H9 (cell line): ENCODE data around the gene SETDB1. TPM values are rescaled to one million over a fixed set of nuclear protein-coding genes. Genes with fewer than 3 reads are reported as not detected.

Experiments used
- DNase-seq: peaks from one replicate; pipeline ENCODE4 v3.0.0-alpha.2; 2017
- H2AFZ ChIP-seq: one replicate; pipeline ENCODE4 v1.6.1; 2013; ENCODE audit warnings: mild to moderate bottlenecking, low read length, control low read depth, moderate library complexity
- H2AK5ac ChIP-seq: 2 replicates; pipeline ENCODE4 v1.6.1; 2013; ENCODE audit warnings: low read length, control low read depth, mixed read lengths; ENCODE audit not compliant: insufficient read length
- H2BK120ac ChIP-seq: one replicate; pipeline ENCODE4 v1.6.1; 2013; ENCODE audit warnings: low read depth, mild to moderate bottlenecking, low read length, control low read depth, inconsistent platforms; ENCODE audit not compliant: poor library complexity, severe bottlenecking
- H2BK12ac ChIP-seq: 2 replicates; pipeline ENCODE4 v1.6.1; 2013; ENCODE audit warnings: low read length, control low read depth, mixed read lengths, low read depth; ENCODE audit not compliant: insufficient read length
- H2BK15ac ChIP-seq: 2 replicates; pipeline ENCODE4 v1.6.1; 2013; ENCODE audit warnings: low read depth, low read length, control low read depth
- H2BK20ac ChIP-seq: one replicate; pipeline ENCODE4 v1.6.1; 2013; ENCODE audit warnings: low read depth, mild to moderate bottlenecking, low read length, control low read depth, inconsistent platforms; ENCODE audit not compliant: poor library complexity, severe bottlenecking
- H2BK5ac ChIP-seq: 2 replicates; pipeline ENCODE4 v1.6.1; 2013; ENCODE audit warnings: low read length, control low read depth, mixed read lengths; ENCODE audit not compliant: insufficient read length
- H3K14ac ChIP-seq: 2 replicates; pipeline ENCODE4 v1.6.1; 2013; ENCODE audit warnings: low read length, control low read depth; ENCODE audit not compliant: insufficient read depth
- H3K18ac ChIP-seq: 2 replicates; pipeline ENCODE4 v1.6.1; 2013; ENCODE audit warnings: low read depth, mild to moderate bottlenecking, mixed read lengths, low read length, control low read depth; ENCODE audit not compliant: insufficient read length
- H3K23ac ChIP-seq: 2 replicates; pipeline ENCODE4 v1.6.1; 2013; ENCODE audit warnings: low read length, control low read depth, mixed read lengths, low read depth; ENCODE audit not compliant: insufficient read length
- H3K23me2 ChIP-seq: 2 replicates; pipeline ENCODE4 v1.6.1; 2013; ENCODE audit warnings: low read depth, mild to moderate bottlenecking, mixed read lengths, low read length, control low read depth; ENCODE audit not compliant: insufficient read length, poor library complexity, severe bottlenecking
- H3K27ac ChIP-seq: 2 replicates; pipeline ENCODE4 v1.5.1; 2013; ENCODE audit warnings: low read length, control low read depth, mixed read lengths, low read depth; ENCODE audit not compliant: insufficient read length
- H3K27me3 ChIP-seq: 2 replicates; pipeline ENCODE4 v1.6.1; 2013; ENCODE audit warnings: low read length, control low read depth, inconsistent platforms; ENCODE audit not compliant: insufficient read depth
- H3K4ac ChIP-seq: 2 replicates; pipeline ENCODE4 v1.6.1; 2013; ENCODE audit warnings: low read depth, mild to moderate bottlenecking, control low read depth, inconsistent platforms, low read length, moderate library complexity
- H3K4me1 ChIP-seq: 2 replicates; pipeline ENCODE4 v1.6.1; 2013; ENCODE audit warnings: low read length, control low read depth, inconsistent platforms; ENCODE audit not compliant: insufficient read depth
- H3K4me2 ChIP-seq: 2 replicates; pipeline ENCODE4 v1.6.1; 2013; ENCODE audit warnings: low read length, control low read depth, mixed read lengths; ENCODE audit not compliant: insufficient read length, insufficient read depth
- H3K56ac ChIP-seq: 2 replicates; pipeline ENCODE4 v1.6.1; 2013; ENCODE audit warnings: low read depth, mild to moderate bottlenecking, mixed read lengths, low read length, control low read depth; ENCODE audit not compliant: insufficient read length
- H3K79me1 ChIP-seq: 2 replicates; pipeline ENCODE4 v1.6.1; 2013; ENCODE audit warnings: low read depth, mild to moderate bottlenecking, moderate library complexity, low read length, control low read depth, inconsistent platforms; ENCODE audit not compliant: insufficient read depth, poor library complexity, severe bottlenecking
- H3K79me2 ChIP-seq: 2 replicates; pipeline ENCODE4 v1.6.1; 2013; ENCODE audit warnings: low read length, control low read depth, inconsistent platforms; ENCODE audit not compliant: insufficient read depth
- H3K9ac ChIP-seq: 2 replicates; pipeline ENCODE4 v1.6.1; 2013; ENCODE audit warnings: low read length, control low read depth, mixed read lengths; ENCODE audit not compliant: insufficient read length; ENCODE audit errors: extremely low read depth
- H3K9me3 ChIP-seq: one replicate; pipeline ENCODE4 v1.6.1; 2013; ENCODE audit warnings: low read depth, low read length, inconsistent platforms; ENCODE audit not compliant: control insufficient read depth
- H3T11ph ChIP-seq: one replicate; pipeline ENCODE4 v1.6.1; 2013; ENCODE audit warnings: mild to moderate bottlenecking, low read length, control low read depth, inconsistent platforms
- H4K20me1 ChIP-seq: one replicate; pipeline ENCODE4 v1.6.1; 2013; ENCODE audit not compliant: control insufficient read depth, insufficient read length, insufficient read depth
- H4K5ac ChIP-seq: 2 replicates; pipeline ENCODE4 v1.6.1; 2013; ENCODE audit warnings: low read depth, mild to moderate bottlenecking, mixed read lengths, low read length, control low read depth; ENCODE audit not compliant: insufficient read length
- H4K8ac ChIP-seq: replicated peaks from 2 replicates; pipeline ENCODE4 v1.6.1; 2013; ENCODE audit warnings: low read length, control low read depth, mixed read lengths, low read depth; ENCODE audit not compliant: insufficient read length
- H4K91ac ChIP-seq: 2 replicates; pipeline ENCODE4 v1.6.1; 2013; ENCODE audit warnings: low read depth, mild to moderate bottlenecking, moderate library complexity, mixed read lengths, low read length, control low read depth; ENCODE audit not compliant: insufficient read length
- H3K27ac Mint-ChIP-seq, 3 experiments: 2 replicates in 2 of 3; 3 replicates in 1 of 3; pipeline ENCODE4 v1.8.0; 2020 to 2021; ENCODE audit warnings: mixed read lengths in 3 of 3, mild to moderate bottlenecking in 1 of 3, moderate library complexity in 1 of 3
- H3K27me3 Mint-ChIP-seq: 2 replicates; pipeline ENCODE4 v1.8.0; 2021; ENCODE audit warnings: low read depth, mild to moderate bottlenecking, moderate library complexity, mixed read lengths
- H3K36me3 Mint-ChIP-seq, 3 experiments: 2 replicates in 2 of 3; 3 replicates in 1 of 3; pipeline ENCODE4 v1.8.0; 2020 to 2021; ENCODE audit warnings: low read depth in 3 of 3, mixed read lengths in 3 of 3; ENCODE audit not compliant: insufficient read depth in 1 of 3
- H3K4me1 Mint-ChIP-seq, 2 experiments: 2 replicates each; pipeline ENCODE4 v1.8.0; 2020; ENCODE audit warnings: mixed read lengths in 2 of 2
- H3K4me3 Mint-ChIP-seq, 2 experiments: 2 replicates in 1 of 2; 3 replicates in 1 of 2; pipeline ENCODE4 v1.8.0; 2020 to 2021; ENCODE audit warnings: mild to moderate bottlenecking in 2 of 2, mixed read lengths in 2 of 2, moderate library complexity in 1 of 2
- H3K9me3 Mint-ChIP-seq, 2 experiments: 2 replicates in 1 of 2; 3 replicates in 1 of 2; pipeline ENCODE4 v1.8.0; 2020; ENCODE audit warnings: mild to moderate bottlenecking in 2 of 2, mixed read lengths in 2 of 2, moderate library complexity in 1 of 2
- WGBS: extraction: QIAGEN DNeasy Blood & Tissue Kit; methylation state at CpG from one replicate; pipeline ENCODE4 v1.1.7; 2013; ENCODE audit warnings: missing lambda C conversion rate, low lambda C conversion rate, mixed read lengths; ENCODE audit not compliant: insufficient read length; ENCODE audit errors: extremely low coverage; 5-methylcytosine and 5-hydroxymethylcytosine counted together
- total RNA-seq: library from RNA; stranded (reverse); gene quantifications from 2 replicates; pipeline ENCODE4 v1.2.1, GENCODE V29; 2021
- TF ChIP-seq, protein P1 (sequence below): fragments of 200-600 bp; sonication (generic); conservative IDR thresholded peaks from 3 replicates; pipeline ENCODE4 v1.8.0; 2021; ENCODE audit warnings: antibody characterized with exemption, mild to moderate bottlenecking

Gene SETDB1
- total RNA-seq, 1 experiment from 2014 or later, result 62.1 TPM

- Histone ChIP-seq H4K20me1 (no peaks in the 10 kb centered on the region), H4K8ac (no peak overlapping the region), H3K79me1 (no peaks in the 10 kb centered on the region), H3K4ac (no peak overlapping the region), H2AK5ac (no peak overlapping the region), H3K79me2 (no peaks in the 10 kb centered on the region), H3K23me2 (no peaks in the 10 kb centered on the region), H4K5ac (no peak overlapping the region), H3K56ac (no peak overlapping the region), H3K23ac (no peak overlapping the region), H3K9ac (no peak overlapping the region), H2BK120ac (no peak overlapping the region), H3K27ac (no peak overlapping the region), H3K14ac (no peak overlapping the region), H2BK20ac (no peak overlapping the region), H3K9me3 (no peaks in the 10 kb centered on the region), H2BK15ac (no peak overlapping the region), H2BK5ac (no peak overlapping the region), H2AFZ (no peak overlapping the region), H2BK12ac (no peak overlapping the region), H3K18ac (no peak overlapping the region), H3K4me1 (no peaks in the 10 kb centered on the region), H3T11ph (no peak overlapping the region), H4K91ac (no peak overlapping the region), H3K27me3 (no peaks in the 10 kb centered on the region), H3K4me2 (no peak overlapping the region)
- Mint-ChIP-seq H3K9me3 (no peaks in the 10 kb centered on the region), H3K27me3 (no peaks in the 10 kb centered on the region), H3K27ac (no peak overlapping the region), H3K36me3 (peaks cover 42 to 93% (median 79%) of the 10 kb centered on the region in 3 experiments), H3K4me3 (no peak overlapping the region), H3K4me1 (no peaks in the 10 kb centered on the region)
- TF ChIP-seq, protein P1, sequence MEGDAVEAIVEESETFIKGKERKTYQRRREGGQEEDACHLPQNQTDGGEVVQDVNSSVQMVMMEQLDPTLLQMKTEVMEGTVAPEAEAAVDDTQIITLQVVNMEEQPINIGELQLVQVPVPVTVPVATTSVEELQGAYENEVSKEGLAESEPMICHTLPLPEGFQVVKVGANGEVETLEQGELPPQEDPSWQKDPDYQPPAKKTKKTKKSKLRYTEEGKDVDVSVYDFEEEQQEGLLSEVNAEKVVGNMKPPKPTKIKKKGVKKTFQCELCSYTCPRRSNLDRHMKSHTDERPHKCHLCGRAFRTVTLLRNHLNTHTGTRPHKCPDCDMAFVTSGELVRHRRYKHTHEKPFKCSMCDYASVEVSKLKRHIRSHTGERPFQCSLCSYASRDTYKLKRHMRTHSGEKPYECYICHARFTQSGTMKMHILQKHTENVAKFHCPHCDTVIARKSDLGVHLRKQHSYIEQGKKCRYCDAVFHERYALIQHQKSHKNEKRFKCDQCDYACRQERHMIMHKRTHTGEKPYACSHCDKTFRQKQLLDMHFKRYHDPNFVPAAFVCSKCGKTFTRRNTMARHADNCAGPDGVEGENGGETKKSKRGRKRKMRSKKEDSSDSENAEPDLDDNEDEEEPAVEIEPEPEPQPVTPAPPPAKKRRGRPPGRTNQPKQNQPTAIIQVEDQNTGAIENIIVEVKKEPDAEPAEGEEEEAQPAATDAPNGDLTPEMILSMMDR, result no peak
- WGBS, result no CpG with 5 or more reads among the region's 5 CpGs
- DNase-seq, result no peak
Observed at GRCh38 chr1:150944856-150945255, 18.7 kb downstream of the SETDB1 start.
